GM12891 (cell line): ENCODE measurements around the gene SLC19A2.

Source experiments
- POLR2A ChIP-seq: IDR thresholded peaks from 2 replicates; pipeline ENCODE4 v1.6.1; 2011; ENCODE audit warnings: low read depth, low read length, control low read depth
- POLR2AphosphoS5 ChIP-seq: IDR thresholded peaks from 2 replicates; pipeline ENCODE4 v1.6.1; 2011; ENCODE audit warnings: low read depth, low read length, control low read depth
- POU2F2 ChIP-seq: IDR thresholded peaks from 2 replicates; pipeline ENCODE4 v1.6.1; 2011; ENCODE audit warnings: low read depth, mild to moderate bottlenecking, control low read depth, low read length, moderate library complexity
- TAF1 ChIP-seq: IDR thresholded peaks from 2 replicates; pipeline ENCODE4 v1.6.1; 2011; ENCODE audit warnings: low read depth, low read length, control low read depth

GRCh38 chr1:169461390-169462000 lies 24.2 kb downstream of the SLC19A2 start:
- TF ChIP-seq POU2F2 (no peak), POLR2AphosphoS5 (no peak), POLR2A (no peak), TAF1 (no peak)
